SH-SY5Y (cell line): Measurements from ENCODE around the gene CSNK2B.

Experiments
- GATA2 ChIP-seq: IDR thresholded peaks from 2 replicates; pipeline ENCODE4 v1.6.1; 2011; ENCODE audit warnings: mild to moderate bottlenecking, low read depth, low read length
- GATA3 ChIP-seq: IDR thresholded peaks from 2 replicates; pipeline ENCODE4 v1.6.1; 2011; ENCODE audit warnings: low read depth, mild to moderate bottlenecking, low read length, moderate library complexity

GRCh38 chr6:31663126-31663960 lies 2.5 kb upstream of the CSNK2B start:
- TF ChIP-seq GATA2 (no peak), GATA3 (no peak)
